Uterus (tissue), 4 donors: Measurements from ENCODE around the gene ENPP3. TPM values are rescaled to one million over a fixed set of nuclear protein-coding genes. Genes with fewer than 3 reads are reported as not detected.

Experiments
- DNase-seq, 2 donors: peaks; one replicate each; pipeline ENCODE4 v3.0.0-alpha.2; 2019 to 2020
- H3K27ac ChIP-seq, 2 donors: fragments of 200-600 bp; sonication (generic); 1 replicate in 1 of 2; 2 replicates in 1 of 2; pipeline ENCODE4 v1.5.1; 2016 to 2018
- H3K27me3 ChIP-seq, 2 donors: fragments of 200-600 bp; sonication (generic); one replicate each; pipeline ENCODE4 v1.5.1; 2018 to 2019; ENCODE audit warnings: control low read depth in 1 of 2
- H3K36me3 ChIP-seq, 2 donors: fragments of 200-600 bp; sonication (generic); one replicate each; pipeline ENCODE4 v1.5.1; 2019; ENCODE audit warnings: control low read depth in 1 of 2
- H3K4me1 ChIP-seq, 2 donors: fragments of 200-600 bp; sonication (generic); one replicate each; pipeline ENCODE4 v1.5.1; 2018 to 2019; ENCODE audit warnings: control low read depth in 1 of 2
- H3K4me3 ChIP-seq, 2 donors: fragments of 200-600 bp; sonication (generic); 1 replicate in 1 of 2; 2 replicates in 1 of 2; pipeline ENCODE4 v1.5.1; 2018 to 2019; ENCODE audit warnings: mild to moderate bottlenecking in 1 of 2
- H3K9me3 ChIP-seq, 2 donors: fragments of 200-600 bp; sonication (generic); one replicate each; pipeline ENCODE4 v1.5.1; 2019; ENCODE audit warnings: control low read depth in 1 of 2
- POLR2A ChIP-seq, 2 donors: fragments of 450-650 bp; IDR thresholded peaks; one replicate each; pipeline ENCODE4 v1.6.1; 2016; ENCODE audit warnings: antibody characterized with exemption in 2 of 2, mild to moderate bottlenecking in 1 of 2, moderate library complexity in 1 of 2
- intact Hi-C: fragments of 100-400 bp; cut with DNase I; formaldehyde crosslinking; loops from one replicate; pipeline ENCODE4 v1.15.1; 2023; ENCODE audit warnings: low total_unique reads
- total RNA-seq, 4 donors: library from RNA; depleted of rRNA in 3 of 4; stranded (reverse); fragments of >200 nt in 3 of 4; gene quantifications; one replicate each; pipeline versions ENCODE4 v1.1.0 to v1.2.4, GENCODE V29; 2014 to 2023
- TF ChIP-seq, protein P1 (sequence below), 4 experiments: fragments of 200-600 bp in 2 of 4; fragments of 450-650 bp in 2 of 4; sonication (generic) in 2 of 4; IDR thresholded peaks; one replicate each; pipeline ENCODE4 v1.5.1; 2016 to 2019; ENCODE audit warnings: antibody characterized with exemption in 4 of 4, mild to moderate bottlenecking in 2 of 4, moderate library complexity in 1 of 4
- donor health status: DM: yes; HTN: yes; CAD: no.

The ENPP3 gene
- total RNA-seq, 4 donors from 2014 or later = 0.40 to 7.2 (median 4.2) TPM

DNA sequence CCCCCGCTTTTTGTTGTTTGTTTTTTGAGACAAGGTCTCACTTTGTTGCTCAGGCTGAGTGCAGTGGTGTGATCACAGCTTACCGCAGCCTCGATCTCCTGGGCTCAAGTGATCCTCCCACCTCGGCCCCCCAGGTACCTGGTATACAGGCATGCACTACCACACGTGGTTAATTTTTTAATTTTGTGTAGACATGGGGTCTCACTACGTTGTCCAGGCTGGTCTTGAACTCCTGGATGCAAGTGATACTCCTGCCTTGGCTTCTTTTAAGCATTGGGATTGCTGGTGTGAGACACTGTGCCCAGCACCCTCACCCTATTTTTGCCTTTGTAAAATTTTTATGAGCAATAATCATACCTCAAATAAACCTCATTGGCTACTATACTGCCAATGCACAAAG, 5.5 kb downstream of the ENPP3 start:
- no peak for DNase-seq
- TF ChIP-seq POLR2A (IDR thresholded peaks at IDR 0.05) = no peak
- TF ChIP-seq, protein P1, sequence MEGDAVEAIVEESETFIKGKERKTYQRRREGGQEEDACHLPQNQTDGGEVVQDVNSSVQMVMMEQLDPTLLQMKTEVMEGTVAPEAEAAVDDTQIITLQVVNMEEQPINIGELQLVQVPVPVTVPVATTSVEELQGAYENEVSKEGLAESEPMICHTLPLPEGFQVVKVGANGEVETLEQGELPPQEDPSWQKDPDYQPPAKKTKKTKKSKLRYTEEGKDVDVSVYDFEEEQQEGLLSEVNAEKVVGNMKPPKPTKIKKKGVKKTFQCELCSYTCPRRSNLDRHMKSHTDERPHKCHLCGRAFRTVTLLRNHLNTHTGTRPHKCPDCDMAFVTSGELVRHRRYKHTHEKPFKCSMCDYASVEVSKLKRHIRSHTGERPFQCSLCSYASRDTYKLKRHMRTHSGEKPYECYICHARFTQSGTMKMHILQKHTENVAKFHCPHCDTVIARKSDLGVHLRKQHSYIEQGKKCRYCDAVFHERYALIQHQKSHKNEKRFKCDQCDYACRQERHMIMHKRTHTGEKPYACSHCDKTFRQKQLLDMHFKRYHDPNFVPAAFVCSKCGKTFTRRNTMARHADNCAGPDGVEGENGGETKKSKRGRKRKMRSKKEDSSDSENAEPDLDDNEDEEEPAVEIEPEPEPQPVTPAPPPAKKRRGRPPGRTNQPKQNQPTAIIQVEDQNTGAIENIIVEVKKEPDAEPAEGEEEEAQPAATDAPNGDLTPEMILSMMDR (IDR thresholded peaks at IDR 0.05) = no peak
- intact Hi-C loops = no loop called here

DNA sequence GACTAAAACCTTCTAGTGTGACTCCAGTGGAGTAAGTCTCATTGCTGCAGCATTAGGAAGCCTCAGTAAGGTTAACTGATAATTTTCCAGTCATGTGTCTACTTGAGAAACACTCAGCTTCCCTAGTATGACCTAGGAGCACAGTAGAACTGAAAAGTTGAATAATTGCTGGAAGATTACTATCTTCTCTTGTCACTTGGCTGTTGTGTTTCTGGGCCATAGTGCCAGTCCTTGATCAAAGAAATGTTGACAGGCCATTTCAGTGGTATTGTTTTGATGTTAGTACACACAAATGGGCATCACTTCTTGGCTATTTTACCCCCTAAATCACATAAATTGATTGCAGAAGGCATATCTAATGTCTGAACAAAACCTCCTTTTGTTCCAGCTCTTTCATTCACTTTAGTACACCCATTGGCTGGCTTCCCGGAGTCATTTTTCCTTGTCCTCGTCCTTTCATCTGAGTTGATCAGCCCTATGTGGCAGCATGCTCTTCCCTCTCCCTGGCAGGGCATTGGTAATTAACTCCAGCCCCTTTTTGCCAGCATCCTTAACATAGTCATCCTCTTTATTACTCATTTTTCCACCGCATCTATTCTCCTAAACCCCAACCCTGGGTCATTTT, 6.0 kb downstream of the ENPP3 start:
- TF ChIP-seq, protein P1 (IDR thresholded peaks at IDR 0.05) = no peak
- TF ChIP-seq POLR2A (IDR thresholded peaks at IDR 0.05) = no peak
- H3K27ac ChIP-seq = no peak overlapping the region
- H3K9me3 ChIP-seq = no peaks in the 10 kb centered on the region
- DNase-seq = no peak
- no peak overlapping the region for H3K4me3 ChIP-seq
- intact Hi-C loops = no loop called here
- H3K27me3 ChIP-seq = no peaks in the 10 kb centered on the region
- H3K36me3 ChIP-seq = no peaks in the 10 kb centered on the region
- H3K4me1 ChIP-seq = no peaks in the 10 kb centered on the region

More for the DNA sequence above, 5.5 kb downstream of the ENPP3 start:
- Histone ChIP-seq H3K27me3 (no peaks in the 10 kb centered on the region), H3K27ac (no peak overlapping the region), H3K4me1 (no peaks in the 10 kb centered on the region), H3K36me3 (no peaks in the 10 kb centered on the region), H3K9me3 (no peaks in the 10 kb centered on the region), H3K4me3 (no peak overlapping the region)

DNA sequence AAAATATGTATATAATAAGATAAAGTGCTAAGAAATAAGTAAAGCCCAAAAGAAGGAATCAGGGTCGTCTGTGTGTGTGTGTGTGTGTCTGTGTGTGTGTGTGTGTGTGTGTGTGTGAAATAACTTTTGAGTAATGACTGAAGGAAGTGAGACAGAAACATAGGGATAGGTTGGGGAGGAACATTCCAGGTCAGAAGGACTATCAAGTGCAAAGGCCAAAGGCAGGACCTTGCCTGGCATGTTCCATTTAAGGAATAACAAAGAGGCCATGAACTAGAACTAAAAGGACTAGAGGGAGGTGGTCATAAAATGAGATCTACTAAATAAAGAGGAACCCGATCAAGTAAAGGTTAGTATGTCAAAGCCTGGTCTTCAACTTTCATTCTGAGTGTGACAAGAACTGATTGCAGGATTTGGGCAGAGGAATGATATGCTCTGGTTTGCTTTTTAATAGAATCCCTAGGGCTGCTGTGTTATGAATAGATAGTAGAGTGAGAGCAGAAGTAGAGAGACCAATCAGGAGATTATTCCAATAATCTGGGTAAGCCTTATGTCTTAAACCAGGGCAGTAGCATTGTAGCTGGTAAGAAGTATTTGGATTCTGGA, 6.9 kb downstream of the ENPP3 start:
- no peaks in the 10 kb centered on the region for H3K9me3 ChIP-seq
- intact Hi-C loops = no loop called here
- DNase-seq = no peak
- no peaks in the 10 kb centered on the region for H3K27me3 ChIP-seq
- no peaks in the 10 kb centered on the region for H3K4me1 ChIP-seq
- no peak overlapping the region for H3K4me3 ChIP-seq
- no peak for TF ChIP-seq POLR2A (IDR thresholded peaks at IDR 0.05)
- TF ChIP-seq, protein P1 (IDR thresholded peaks at IDR 0.05) = no peak
- no peak overlapping the region for H3K27ac ChIP-seq
- no peaks in the 10 kb centered on the region for H3K36me3 ChIP-seq

DNA sequence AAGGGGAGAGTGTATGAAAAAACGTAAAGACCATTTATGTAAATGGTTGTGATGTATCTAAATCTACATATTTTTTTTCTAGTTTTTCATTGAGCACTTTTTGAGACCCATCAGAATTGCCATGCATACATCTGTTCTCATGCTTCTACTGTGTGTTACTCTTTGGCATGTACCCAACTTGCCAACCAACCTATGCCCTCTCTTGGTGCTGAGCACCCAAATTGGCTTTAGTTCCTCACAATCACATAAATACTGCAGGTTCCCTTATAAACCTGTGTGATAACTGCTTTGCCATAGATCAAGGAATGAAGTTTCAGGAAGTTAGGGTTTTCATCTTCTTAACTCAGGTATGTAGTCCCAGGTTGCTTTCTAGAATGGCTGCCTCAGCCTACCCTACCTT, 7.8 kb downstream of the ENPP3 start:
- Histone ChIP-seq H3K4me3 (no peak overlapping the region), H3K36me3 (no peaks in the 10 kb centered on the region), H3K4me1 (no peaks in the 10 kb centered on the region), H3K27ac (no peak overlapping the region), H3K27me3 (no peaks in the 10 kb centered on the region), H3K9me3 (no peaks in the 10 kb centered on the region)
- DNase-seq = no peak
- TF ChIP-seq, protein P1 (IDR thresholded peaks at IDR 0.05) = no peak
- TF ChIP-seq POLR2A (IDR thresholded peaks at IDR 0.05) = no peak
- intact Hi-C loops = no loop called here

DNA sequence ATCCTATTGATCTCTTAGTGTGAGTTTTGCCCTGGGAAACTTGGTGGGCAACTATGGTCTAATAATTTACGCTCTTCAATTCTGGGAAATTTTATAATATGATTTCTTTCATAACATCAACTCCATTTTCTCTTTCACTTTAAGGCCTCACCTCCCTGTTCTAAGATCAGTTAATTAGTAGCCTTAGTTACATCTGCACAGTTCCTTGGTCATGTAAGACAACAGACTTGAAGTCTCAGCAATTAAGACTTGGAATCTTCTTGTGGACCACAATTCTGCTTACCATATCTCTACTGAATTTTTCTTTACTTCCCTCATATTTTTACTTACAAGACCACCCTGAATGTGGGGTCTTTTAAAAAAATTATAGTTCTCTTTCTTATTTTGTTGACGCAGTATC, 8.7 kb downstream of the ENPP3 start:
- intact Hi-C loops = no loop called here
- H3K4me3 ChIP-seq = no peak overlapping the region

More for the DNA sequence above, 8.7 kb downstream of the ENPP3 start:
- no peak for TF ChIP-seq POLR2A (IDR thresholded peaks at IDR 0.05)
- TF ChIP-seq, protein P1 (IDR thresholded peaks at IDR 0.05) = no peak
- Histone ChIP-seq H3K27ac (no peak overlapping the region), H3K4me1 (no peaks in the 10 kb centered on the region), H3K9me3 (no peaks in the 10 kb centered on the region), H3K36me3 (no peaks in the 10 kb centered on the region), H3K27me3 (no peaks in the 10 kb centered on the region)
- no peak for DNase-seq
